ENCODE data around the gene OR8D2. TPM values are rescaled to one million over a fixed set of nuclear protein-coding genes. Genes with fewer than 3 reads are reported as not detected.

Gene OR8D2
- not detected for total RNA-seq

GRCh38 chr11:124320097-124320496 lies at the start of gene OR8D2:
OR8D2 (minus strand) TSS chr11:124320197; CDS start chr11:124320197, 0 bp downstream.
- DNase-seq (ENCODE audit: low spot score in 2 of 2), result no peak
- Histone ChIP-seq H3K4me3 (no peak within 1 kb of the TSS), H3K27ac (no peak within 1 kb of the TSS), H3K27me3 (no peaks in the 10 kb centered on the region), H3K9me3 (no peaks in the 10 kb centered on the region), H3K4me1 (no peaks in the 10 kb centered on the region), H3K36me3 (no peaks in the 10 kb centered on the region)
- TF ChIP-seq CTCF (IDR thresholded peaks at IDR 0.05), result no peak
- intact Hi-C loops (cut with DNase I), result no loop called here

- intact Hi-C loops (cut with DNase I), result no loop called here
- Histone ChIP-seq H3K9me3 (no peaks in the 10 kb centered on the region), H3K4me1 (no peaks in the 10 kb centered on the region), H3K27me3 (no peaks in the 10 kb centered on the region), H3K36me3 (no peaks in the 10 kb centered on the region), H3K27ac (no peak overlapping the region), H3K4me3 (no peak overlapping the region)
- no peak for DNase-seq (ENCODE audit: low spot score in 2 of 2)
- no peak for TF ChIP-seq CTCF (IDR thresholded peaks at IDR 0.05)
These were observed 39.6 kb upstream of the OR8D2 start for GRCh38 chr11:124359566-124359965.

- DNase-seq (ENCODE audit: low spot score in 2 of 2), result no peak
- H3K4me3 ChIP-seq, result no peak overlapping the region
- no peak overlapping the region for H3K27ac ChIP-seq
- no peaks in the 10 kb centered on the region for H3K4me1 ChIP-seq
- intact Hi-C loops (cut with DNase I), result no loop called here
- peaks cover 0 to 5% of the 10 kb centered on the region in 2 donors for H3K9me3 ChIP-seq
- H3K27me3 ChIP-seq, result no peaks in the 10 kb centered on the region
- no peak for TF ChIP-seq CTCF (IDR thresholded peaks at IDR 0.05)
- H3K36me3 ChIP-seq, result no peaks in the 10 kb centered on the region
These were observed 26.4 kb upstream of the OR8D2 start for GRCh38 chr11:124346311-124346955.

- Histone ChIP-seq H3K36me3 (no peaks in the 10 kb centered on the region), H3K4me3 (no peak overlapping the region), H3K27ac (no peak overlapping the region), H3K9me3 (peaks cover 0 to 3% of the 10 kb centered on the region in 2 donors), H3K4me1 (no peaks in the 10 kb centered on the region), H3K27me3 (no peaks in the 10 kb centered on the region)
- intact Hi-C loops (cut with DNase I), result no loop called here
- TF ChIP-seq CTCF (IDR thresholded peaks at IDR 0.05), result no peak
- DNase-seq (ENCODE audit: low spot score in 2 of 2), result no peak
These were observed 24.3 kb upstream of the OR8D2 start for GRCh38 chr11:124344346-124344745.

- H3K36me3 ChIP-seq, result no peaks in the 10 kb centered on the region
- intact Hi-C loops (cut with DNase I), result no loop called here
- no peaks in the 10 kb centered on the region for H3K4me1 ChIP-seq
- no peaks in the 10 kb centered on the region for H3K27me3 ChIP-seq
- no peak overlapping the region for H3K27ac ChIP-seq
- no peak for DNase-seq (ENCODE audit: low spot score in 2 of 2)
- H3K9me3 ChIP-seq, result no peaks in the 10 kb centered on the region
- no peak for TF ChIP-seq CTCF (IDR thresholded peaks at IDR 0.05)
- H3K4me3 ChIP-seq, result no peak overlapping the region
These were observed 20.1 kb upstream of the OR8D2 start for GRCh38 chr11:124340142-124340447.

Measured in ascending aorta (tissue), 2 donors.